ACC112 (cell line): ENCODE measurements around the gene MAD1L1.

Source experiments
- H2AFZ ChIP-seq: fragments of 200-600 bp; sonication (generic); one replicate; pipeline ENCODE4 v1.6.0; 2017; ENCODE audit warnings: antibody characterized with exemption, low read length; ENCODE audit not compliant: unreplicated experiment
- H3K27ac ChIP-seq: fragments of 200-600 bp; sonication (generic); 2 replicates; pipeline ENCODE4 v1.5.1; 2014; ENCODE audit warnings: low read depth, mild to moderate bottlenecking, antibody characterized with exemption, low read length, moderate library complexity
- H3K27me3 ChIP-seq: fragments of 200-600 bp; sonication (generic); 2 replicates; pipeline ENCODE4 v1.6.1; 2014; ENCODE audit warnings: mild to moderate bottlenecking, antibody characterized with exemption, low read length, moderate library complexity, mixed read lengths; ENCODE audit not compliant: insufficient read depth
- H3K36me3 ChIP-seq: fragments of 200-600 bp; sonication (generic); 2 replicates; pipeline ENCODE4 v1.6.1; 2016; ENCODE audit warnings: mild to moderate bottlenecking, antibody characterized with exemption, low read length, moderate library complexity, mixed read lengths; ENCODE audit not compliant: insufficient read depth
- H3K4me1 ChIP-seq: fragments of 200-600 bp; sonication (generic); one replicate; pipeline ENCODE4 v1.6.1; 2016; ENCODE audit warnings: low read length, mixed read lengths; ENCODE audit not compliant: insufficient read depth, unreplicated experiment, control insufficient read depth
- H3K4me3 ChIP-seq: fragments of 200-600 bp; sonication (generic); 2 replicates; pipeline ENCODE4 v1.5.1; 2014; ENCODE audit warnings: mild to moderate bottlenecking, low read depth, low read length
- H3K79me2 ChIP-seq: fragments of 200-600 bp; sonication (generic); one replicate; pipeline ENCODE4 v1.6.0; 2016; ENCODE audit warnings: low read length; ENCODE audit not compliant: control insufficient read depth, unreplicated experiment, insufficient read depth

The MAD1L1 gene

DNA sequence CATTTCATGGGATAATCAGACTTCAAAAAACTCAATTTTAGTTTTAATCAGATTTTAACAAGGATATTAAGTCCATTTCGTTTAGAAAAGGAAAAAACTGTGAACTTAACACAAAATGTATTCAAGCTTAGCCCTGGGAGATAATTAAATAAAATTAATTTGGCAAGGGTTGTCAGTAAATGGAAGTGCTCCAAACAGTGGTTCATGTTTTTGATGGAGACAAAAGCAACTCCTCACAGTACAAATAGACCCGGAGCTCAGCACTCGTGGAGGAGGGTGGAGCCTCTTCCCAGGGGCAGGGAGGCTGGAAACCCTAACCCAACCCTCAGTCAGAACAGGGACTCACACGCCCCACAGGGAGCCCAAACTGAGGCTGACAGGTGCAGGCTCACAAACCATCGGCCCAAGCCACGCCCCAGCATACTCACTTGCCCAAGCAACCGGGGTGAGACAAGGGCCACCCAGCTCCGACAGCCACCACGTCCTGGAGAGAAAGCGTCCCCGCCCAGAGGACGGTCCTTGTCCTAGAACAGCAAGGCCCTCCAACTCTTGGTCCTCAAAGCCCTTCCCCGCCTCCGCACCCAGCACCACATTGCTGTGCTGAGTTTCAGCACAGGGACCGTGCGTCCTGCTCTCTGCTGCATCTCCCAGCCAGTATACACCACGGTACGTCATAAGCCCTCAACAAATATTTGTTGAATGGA lies 39.8 kb downstream of the MAD1L1 start:
- Histone ChIP-seq H3K4me3 (no peak overlapping the region), H3K27me3 (no peaks in the 10 kb centered on the region), H3K27ac (no peak overlapping the region), H3K36me3 (peaks cover 21% of the 10 kb centered on the region), H3K79me2 (no peaks in the 10 kb centered on the region), H3K4me1 (no peaks in the 10 kb centered on the region), H2AFZ (no peak overlapping the region)

DNA sequence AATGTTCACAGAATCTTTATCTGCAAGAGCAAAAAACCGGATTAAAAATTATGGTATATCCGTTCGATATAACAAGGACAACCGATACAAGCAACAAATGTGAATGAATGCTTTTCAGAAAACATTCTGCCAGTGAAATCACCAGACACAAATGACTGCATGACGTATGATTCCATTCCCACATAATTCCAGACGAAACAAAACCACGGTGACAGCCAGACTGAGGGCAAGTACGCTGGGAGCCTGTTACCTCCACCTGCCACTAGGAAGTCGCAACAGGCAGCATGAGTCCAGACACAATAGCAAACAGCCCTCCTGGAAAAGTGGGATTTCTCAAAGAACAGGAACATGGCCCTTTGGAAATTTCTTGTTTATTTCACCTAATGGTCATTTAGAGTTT lies 41.7 kb downstream of the MAD1L1 start:
- Histone ChIP-seq H3K36me3 (peaks cover 23% of the 10 kb centered on the region), H2AFZ (no peak overlapping the region), H3K4me1 (no peaks in the 10 kb centered on the region), H3K79me2 (no peaks in the 10 kb centered on the region), H3K27me3 (no peaks in the 10 kb centered on the region), H3K4me3 (no peak overlapping the region), H3K27ac (no peak overlapping the region)

DNA sequence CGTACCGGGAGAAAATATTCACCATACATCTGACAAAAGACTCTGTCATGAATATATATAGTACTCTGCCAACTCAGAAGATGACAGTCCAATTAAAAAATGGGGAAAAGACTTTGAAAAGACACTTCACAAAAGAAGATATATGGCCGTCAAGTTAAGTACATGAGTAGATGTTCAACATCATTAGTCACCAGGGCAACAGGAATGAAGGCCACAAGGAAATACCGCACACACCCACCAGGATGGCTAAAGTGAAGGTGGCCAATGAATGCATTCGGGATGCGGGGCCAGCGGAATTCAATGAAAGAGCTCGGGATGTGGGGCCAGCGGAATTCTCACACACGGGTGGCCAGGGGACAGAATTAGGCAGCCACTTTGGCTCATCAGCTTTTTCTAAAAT lies 42.2 kb downstream of the MAD1L1 start:
- Histone ChIP-seq H3K27ac (no peak overlapping the region), H3K27me3 (no peaks in the 10 kb centered on the region), H3K4me3 (no peak overlapping the region), H2AFZ (no peak overlapping the region), H3K4me1 (no peaks in the 10 kb centered on the region), H3K36me3 (peaks cover 19% of the 10 kb centered on the region), H3K79me2 (no peaks in the 10 kb centered on the region)

DNA sequence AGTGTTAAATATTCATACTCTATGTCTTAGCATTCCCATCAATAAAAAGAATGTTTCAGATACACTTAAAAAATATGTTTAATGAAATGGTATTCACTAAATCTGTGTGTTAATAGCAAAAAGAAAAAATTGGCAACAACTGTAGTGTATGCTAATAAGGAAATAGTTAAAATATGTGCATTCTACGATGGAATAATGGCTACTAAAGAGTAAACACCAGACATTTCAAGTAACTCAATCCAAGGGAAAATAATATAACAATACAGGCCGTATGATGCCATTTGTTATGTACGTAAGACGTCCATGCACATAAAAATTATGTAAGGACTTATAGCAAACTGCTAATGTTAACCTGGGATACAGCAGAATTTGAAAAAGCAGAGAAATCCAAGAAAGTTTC lies 46.6 kb downstream of the MAD1L1 start:
- no peak overlapping the region for H3K4me3 ChIP-seq
- H3K27me3 ChIP-seq, result no peaks in the 10 kb centered on the region
- no peak overlapping the region for H2AFZ ChIP-seq
- no peaks in the 10 kb centered on the region for H3K79me2 ChIP-seq
- no peaks in the 10 kb centered on the region for H3K4me1 ChIP-seq
- peaks cover 14% of the 10 kb centered on the region; the same call in 1 of the 2 replicates for H3K36me3 ChIP-seq
- no peak overlapping the region for H3K27ac ChIP-seq

DNA sequence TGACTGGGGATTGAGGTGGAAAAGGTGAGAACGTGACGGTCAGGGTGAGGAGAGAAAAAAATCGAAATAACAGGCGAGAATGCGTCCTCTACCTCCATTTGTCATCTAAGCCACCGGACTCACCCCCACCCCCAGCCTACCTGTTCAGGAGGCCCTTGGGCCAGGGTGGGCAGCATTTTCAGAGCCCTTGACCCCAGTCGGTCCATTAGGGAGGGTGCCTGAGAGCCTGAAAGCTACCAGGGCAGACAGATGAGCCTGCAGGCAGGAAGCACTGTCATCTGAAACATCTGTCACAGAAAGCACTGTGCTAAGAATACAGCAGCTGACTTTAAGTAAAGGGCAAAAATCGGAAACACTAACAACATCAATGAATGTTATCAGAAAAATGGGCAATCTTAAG lies 47.0 kb downstream of the MAD1L1 start:
- Histone ChIP-seq H3K79me2 (no peaks in the 10 kb centered on the region), H3K27ac (no peak overlapping the region), H2AFZ (no peak overlapping the region), H3K36me3 (peaks cover 14% of the 10 kb centered on the region; the same call in 1 of the 2 replicates), H3K4me1 (no peaks in the 10 kb centered on the region), H3K27me3 (no peaks in the 10 kb centered on the region), H3K4me3 (no peak overlapping the region)

DNA sequence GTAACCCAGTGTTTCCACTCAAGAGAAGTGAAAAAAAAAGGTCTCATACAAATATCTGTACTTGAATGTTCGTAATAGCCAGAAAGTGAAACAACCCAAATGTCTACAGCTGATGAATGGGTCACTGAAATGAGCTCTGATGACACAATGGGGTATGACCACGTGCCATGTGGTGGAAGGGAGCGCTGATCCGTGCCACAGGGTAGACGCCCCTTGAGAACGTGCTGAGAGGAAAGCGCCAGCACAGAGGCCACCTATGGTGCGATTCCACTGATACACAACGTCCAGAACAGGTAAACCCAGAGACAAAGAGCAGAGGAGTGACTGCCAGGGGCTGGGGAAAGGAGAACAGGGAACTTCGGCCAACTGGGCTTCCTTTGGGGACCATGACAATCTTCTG lies 50.3 kb downstream of the MAD1L1 start:
- Histone ChIP-seq H3K4me3 (no peak overlapping the region), H2AFZ (no peak overlapping the region), H3K79me2 (no peaks in the 10 kb centered on the region), H3K4me1 (no peaks in the 10 kb centered on the region), H3K27ac (no peak overlapping the region), H3K27me3 (no peaks in the 10 kb centered on the region), H3K36me3 (0 out of 2 replicates have a peak, but pooled peaks cover under 1% of the 10 kb centered on the region)

DNA sequence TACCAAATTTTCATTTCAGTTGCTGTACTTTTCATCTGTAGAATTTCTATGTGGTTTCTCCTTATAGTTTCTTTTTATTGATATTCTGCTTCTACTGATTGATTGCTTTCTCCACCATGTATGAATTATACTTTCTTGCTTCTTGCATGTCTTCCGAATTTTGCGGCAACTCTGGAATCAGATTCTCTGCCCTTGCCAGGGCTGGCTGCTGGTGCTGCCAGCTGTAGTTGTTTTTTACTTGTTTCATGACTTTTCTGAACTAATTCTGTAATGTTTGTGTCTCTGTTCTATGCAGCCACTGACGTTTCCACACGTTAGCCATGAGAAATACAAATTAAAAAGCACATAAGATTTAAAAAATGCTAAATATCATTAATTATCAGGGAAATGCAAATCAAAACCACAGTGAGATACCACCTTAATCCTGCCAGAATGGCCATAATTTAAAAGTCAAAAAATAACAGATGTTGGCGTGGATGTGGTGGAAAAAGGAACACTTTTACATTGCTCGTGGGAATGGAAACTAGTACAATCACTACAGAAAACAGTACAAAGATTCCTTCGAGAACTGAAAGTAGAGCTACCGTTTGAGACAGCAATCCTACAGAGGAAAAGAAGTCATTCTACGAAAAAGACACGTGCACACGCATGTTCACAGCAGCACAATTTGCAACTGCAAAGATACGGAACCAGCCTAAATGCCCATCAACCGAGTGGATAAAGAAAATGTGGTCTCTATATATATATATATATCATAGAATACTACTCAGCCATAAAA lies 51.5 kb downstream of the MAD1L1 start:
- no peaks in the 10 kb centered on the region for H3K79me2 ChIP-seq
- H3K4me1 ChIP-seq, result no peaks in the 10 kb centered on the region
- no peak overlapping the region for H3K27ac ChIP-seq
- H3K36me3 ChIP-seq, result no peaks in the 10 kb centered on the region
- no peaks in the 10 kb centered on the region for H3K27me3 ChIP-seq
- H2AFZ ChIP-seq, result no peak overlapping the region
- no peak overlapping the region for H3K4me3 ChIP-seq

DNA sequence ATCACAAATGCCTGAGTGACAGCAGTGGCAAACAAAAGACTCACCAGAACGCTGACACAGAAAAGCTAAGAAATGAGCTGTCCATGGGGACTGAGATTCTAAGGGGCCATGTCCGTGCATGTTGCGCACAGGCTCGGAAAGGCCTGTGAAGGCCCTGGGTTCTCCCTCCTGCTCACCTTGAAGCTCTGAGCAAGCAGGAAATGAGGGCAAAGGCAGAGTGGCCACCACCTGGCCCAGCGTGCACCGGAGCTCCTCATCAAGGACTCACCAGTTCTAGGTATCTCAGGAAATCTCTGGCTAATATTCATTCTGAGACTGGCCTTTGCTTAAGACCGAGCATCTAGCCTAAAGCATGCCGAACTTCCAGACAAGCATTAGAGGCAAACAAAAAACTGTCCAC lies 52.7 kb downstream of the MAD1L1 start:
- Histone ChIP-seq H3K4me3 (no peak overlapping the region), H3K79me2 (no peaks in the 10 kb centered on the region), H3K4me1 (peaks cover 11% of the 10 kb centered on the region), H3K27ac (no peak overlapping the region), H3K27me3 (no peaks in the 10 kb centered on the region), H3K36me3 (no peaks in the 10 kb centered on the region), H2AFZ (no peak overlapping the region)

DNA sequence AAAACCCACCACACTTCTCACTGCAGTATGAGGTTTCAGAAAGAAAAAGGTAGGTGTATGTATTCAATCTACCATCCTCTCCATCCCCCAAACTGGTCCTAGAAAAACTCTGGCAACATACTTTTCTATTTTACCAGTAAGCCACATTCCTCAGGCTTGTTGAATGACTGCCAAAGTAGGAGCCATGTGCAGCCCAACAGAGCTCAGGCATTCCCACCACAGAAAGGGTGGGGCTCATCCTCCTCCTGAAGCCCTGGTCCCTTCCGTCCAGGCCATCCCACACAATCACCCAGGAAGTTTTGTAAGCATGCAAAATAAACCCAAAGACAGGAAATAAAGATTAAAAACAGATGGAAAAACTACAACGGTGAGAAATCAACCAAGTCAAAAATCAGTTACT lies 57.2 kb downstream of the MAD1L1 start:
- Histone ChIP-seq H3K4me1 (peaks cover 30% of the 10 kb centered on the region), H3K4me3 (no peak overlapping the region), H3K79me2 (no peaks in the 10 kb centered on the region), H3K36me3 (no peaks in the 10 kb centered on the region), H3K27me3 (no peaks in the 10 kb centered on the region), H3K27ac (peak overlapping the region; percentile 59), H2AFZ (no peak overlapping the region)

DNA sequence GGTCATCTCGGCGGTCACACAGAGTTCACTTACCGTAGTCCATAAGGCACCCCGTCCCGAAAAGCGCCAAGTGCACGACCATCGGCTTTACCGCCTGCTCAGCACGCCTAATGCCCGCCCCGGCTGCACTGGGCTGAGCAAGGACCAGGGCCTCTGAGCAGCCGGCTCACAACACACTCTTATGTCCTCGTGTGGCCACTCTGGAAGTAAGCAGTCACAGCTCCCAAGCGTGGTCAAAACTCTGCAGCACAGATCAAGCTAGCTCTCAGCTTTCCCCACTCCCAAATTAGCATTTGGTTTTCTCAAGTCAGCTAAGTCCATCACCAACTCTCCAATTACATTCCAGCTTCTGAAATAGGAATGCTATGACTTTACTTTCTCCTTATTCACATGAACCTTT lies 57.7 kb downstream of the MAD1L1 start:
- Histone ChIP-seq H3K79me2 (no peaks in the 10 kb centered on the region), H2AFZ (no peak overlapping the region), H3K27me3 (no peaks in the 10 kb centered on the region), H3K36me3 (no peaks in the 10 kb centered on the region), H3K27ac (peak overlapping the region; percentile 59; the same call in 1 of the 2 replicates), H3K4me3 (no peak overlapping the region), H3K4me1 (peaks cover 30% of the 10 kb centered on the region)
